Measurements from ENCODE around the gene ADTRP.

GRCh38 chr6:11753798-11754197 is 24.8 kb downstream of the ADTRP start:
- TF ChIP-seq KLF10 (tag by site-specific recombination; IDR thresholded peaks at IDR 0.05) (no peak), ZNF23 (tag by site-specific recombination; IDR thresholded peaks at IDR 0.05; ENCODE audit: borderline replicate concordance) (no peak), ZNF707 (tag by site-specific recombination; IDR thresholded peaks at IDR 0.05) (no peak), GLI2 (tag by site-specific recombination; IDR thresholded peaks at IDR 0.05; ENCODE audit: borderline replicate concordance, low read depth) (no peak), ZNF654 (tag by site-specific recombination; IDR thresholded peaks at IDR 0.05; ENCODE audit: low read depth) (no peak), ZIC2 (tag by site-specific recombination; IDR thresholded peaks at IDR 0.05) (no peak), ZNF549 (tag by site-specific recombination; IDR thresholded peaks at IDR 0.05) (no peak), CTCF (tag by site-specific recombination; IDR thresholded peaks at IDR 0.05) (no peak), PRDM6 (tag by site-specific recombination; IDR thresholded peaks at IDR 0.05) (no peak), ZNF37A (tag by site-specific recombination; IDR thresholded peaks at IDR 0.05) (no peak), ZNF580 (tag by site-specific recombination; IDR thresholded peaks at IDR 0.05) (no peak)

All from HEK293 (cell line).